ENCODE results near the gene LIPN. TPM values are rescaled to one million over a fixed set of nuclear protein-coding genes. Genes with fewer than 3 reads are reported as not detected.

Gene LIPN
- total RNA-seq, 6 experiments from 2014 or later, result 0.25 to 0.29 TPM; not detected in 4

- no peaks in the 10 kb centered on the region for H3K9me3 ChIP-seq
- TF ChIP-seq, protein P1, sequence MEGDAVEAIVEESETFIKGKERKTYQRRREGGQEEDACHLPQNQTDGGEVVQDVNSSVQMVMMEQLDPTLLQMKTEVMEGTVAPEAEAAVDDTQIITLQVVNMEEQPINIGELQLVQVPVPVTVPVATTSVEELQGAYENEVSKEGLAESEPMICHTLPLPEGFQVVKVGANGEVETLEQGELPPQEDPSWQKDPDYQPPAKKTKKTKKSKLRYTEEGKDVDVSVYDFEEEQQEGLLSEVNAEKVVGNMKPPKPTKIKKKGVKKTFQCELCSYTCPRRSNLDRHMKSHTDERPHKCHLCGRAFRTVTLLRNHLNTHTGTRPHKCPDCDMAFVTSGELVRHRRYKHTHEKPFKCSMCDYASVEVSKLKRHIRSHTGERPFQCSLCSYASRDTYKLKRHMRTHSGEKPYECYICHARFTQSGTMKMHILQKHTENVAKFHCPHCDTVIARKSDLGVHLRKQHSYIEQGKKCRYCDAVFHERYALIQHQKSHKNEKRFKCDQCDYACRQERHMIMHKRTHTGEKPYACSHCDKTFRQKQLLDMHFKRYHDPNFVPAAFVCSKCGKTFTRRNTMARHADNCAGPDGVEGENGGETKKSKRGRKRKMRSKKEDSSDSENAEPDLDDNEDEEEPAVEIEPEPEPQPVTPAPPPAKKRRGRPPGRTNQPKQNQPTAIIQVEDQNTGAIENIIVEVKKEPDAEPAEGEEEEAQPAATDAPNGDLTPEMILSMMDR (IDR thresholded peaks at IDR 0.05), result peak; percentile 33 to 55 (median 50)
- TF ChIP-seq POLR2A (IDR thresholded peaks at IDR 0.05), result no peak
- H3K4me3 ChIP-seq, result no peak overlapping the region
- peak overlapping the region in 1 of 3 donors; percentile 38 for H3K27ac ChIP-seq
- DNase-seq, result no peak
- no peaks in the 10 kb centered on the region for H3K36me3 ChIP-seq
- intact Hi-C loops (cut with DNase I), result no loop called here
- 57% methylated on average over 2 of the region's 2 CpGs for WGBS (ENCODE audit: insufficient coverage, low coverage, low lambda C conversion rate, missing lambda C conversion rate)
- H3K4me1 ChIP-seq, result peaks cover 0 to 12% (median 5%) of the 10 kb centered on the region in 4 donors
- peak; percentile 64 to 71 (median 70) for ATAC-seq
- H3K27me3 ChIP-seq, result no peaks in the 10 kb centered on the region
Observed at GRCh38 chr10:88791924-88792323, 32.1 kb downstream of the LIPN start.

DNA sequence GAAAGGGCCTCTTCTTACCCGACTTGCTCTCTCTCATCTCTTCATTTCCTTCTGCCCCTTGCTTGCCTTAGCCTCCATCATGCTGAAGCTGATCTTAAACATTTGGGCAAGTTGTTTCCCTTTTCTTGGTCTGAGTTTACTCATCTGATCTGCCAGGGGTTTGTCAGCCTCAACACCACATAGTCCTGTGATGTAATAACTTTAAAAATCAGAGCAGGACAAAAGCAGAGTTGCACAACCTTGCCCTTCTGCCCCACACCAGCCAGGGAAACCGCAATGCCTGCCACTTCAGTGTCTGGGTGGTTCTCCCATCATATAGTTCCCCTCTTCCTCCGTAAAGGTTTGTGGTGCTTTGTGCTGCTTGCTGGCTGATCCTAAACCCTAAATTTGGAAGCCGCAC is 32.8 kb downstream of the LIPN start:
- peak; percentile 64 to 75 (median 72) for DNase-seq
- intact Hi-C loops (cut with DNase I), result no loop called here
- 31% methylated on average over 4 of the region's 4 CpGs for WGBS (ENCODE audit: insufficient coverage, low coverage, low lambda C conversion rate, missing lambda C conversion rate)

GRCh38 chr10:88793712-88794299 is 34.0 kb downstream of the LIPN start:
- DNase-seq (no peak), ATAC-seq (no peak)
- TF ChIP-seq POLR2A (IDR thresholded peaks at IDR 0.05), result no peak
- TF ChIP-seq, protein P1 (IDR thresholded peaks at IDR 0.05), result no peak
- peaks cover 0 to 12% (median 5%) of the 10 kb centered on the region in 4 donors for H3K4me1 ChIP-seq
- no peaks in the 10 kb centered on the region for H3K9me3 ChIP-seq
- intact Hi-C loops (cut with DNase I), result no loop called here
- H3K27ac ChIP-seq, result no peak overlapping the region
- no peaks in the 10 kb centered on the region for H3K36me3 ChIP-seq
- no peak overlapping the region for H3K4me3 ChIP-seq
- H3K27me3 ChIP-seq, result no peaks in the 10 kb centered on the region
- WGBS (ENCODE audit: insufficient coverage, low coverage, low lambda C conversion rate, missing lambda C conversion rate), result 59% methylated on average over 2 of the region's 2 CpGs

More for the DNA sequence above, 32.8 kb downstream of the LIPN start:
- Histone ChIP-seq H3K27me3 (no peaks in the 10 kb centered on the region), H3K4me1 (peaks cover 0 to 12% (median 5%) of the 10 kb centered on the region in 4 donors), H3K27ac (peak overlapping the region in 1 of 3 donors; percentile 38), H3K36me3 (no peaks in the 10 kb centered on the region), H3K4me3 (no peak overlapping the region), H3K9me3 (no peaks in the 10 kb centered on the region)
- ATAC-seq, result peak; percentile 97 to 99 (median 98)
- TF ChIP-seq, protein P1 (IDR thresholded peaks at IDR 0.05), result no peak
- no peak for TF ChIP-seq POLR2A (IDR thresholded peaks at IDR 0.05)

DNA sequence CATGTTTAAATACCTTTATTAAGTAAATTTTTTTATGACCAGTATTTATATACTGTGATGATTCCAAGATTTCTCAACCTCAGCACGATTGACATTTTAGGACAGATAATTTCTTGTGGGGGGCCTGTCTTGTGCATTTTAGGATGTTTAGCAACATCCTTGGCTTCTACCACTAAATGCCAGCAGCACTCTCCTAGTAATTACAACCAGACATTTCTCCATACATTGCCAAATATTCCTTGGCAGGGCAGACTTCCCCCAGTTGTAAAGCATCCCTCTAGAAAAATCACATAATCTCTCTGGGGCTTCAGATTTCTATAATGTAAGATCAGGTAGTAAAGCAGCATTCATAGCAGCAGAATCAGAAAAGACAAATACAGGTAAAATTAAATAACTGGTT is 34.9 kb downstream of the LIPN start:
- ATAC-seq (no peak), DNase-seq (no peak)
- Histone ChIP-seq H3K27me3 (no peaks in the 10 kb centered on the region), H3K27ac (no peak overlapping the region), H3K4me3 (no peak overlapping the region), H3K36me3 (no peaks in the 10 kb centered on the region), H3K9me3 (no peaks in the 10 kb centered on the region), H3K4me1 (peaks cover 0 to 12% (median 5%) of the 10 kb centered on the region in 4 donors)
- 89% methylated on average over 1 of the region's 1 CpG for WGBS (ENCODE audit: insufficient coverage, low coverage, low lambda C conversion rate, missing lambda C conversion rate)
- intact Hi-C loops (cut with DNase I), result no loop called here
- no peak for TF ChIP-seq POLR2A (IDR thresholded peaks at IDR 0.05)
- TF ChIP-seq, protein P1 (IDR thresholded peaks at IDR 0.05), result no peak

Measured in right lobe of liver (tissue), 6 donors.